HepG2 (cell line): Measurements from ENCODE around the gene RTP1. TPM values are rescaled to one million over a fixed set of nuclear protein-coding genes. Genes with fewer than 3 reads are reported as not detected.

Experiments used
- AHDC1 ChIP-seq: sonication (generic); formaldehyde crosslinking; IDR thresholded peaks from 2 replicates; pipeline ENCODE4 v1.5.1; 2020; ENCODE audit warnings: mild to moderate bottlenecking, missing genetic modification reagents, borderline replicate concordance
- ATF7-NPFF ChIP-seq: sonication (generic); formaldehyde crosslinking; IDR thresholded peaks from 2 replicates; pipeline ENCODE4 v1.8.1; 2023; ENCODE audit warnings: mild to moderate bottlenecking, low read depth, missing genetic modification reagents, moderate library complexity
- CENPT ChIP-seq: sonication (generic); formaldehyde crosslinking; IDR thresholded peaks from 2 replicates; pipeline ENCODE4 v1.8.0; 2022; ENCODE audit warnings: low read depth, mild to moderate bottlenecking, moderate library complexity, missing genetic modification reagents
- EP300 ChIP-seq, 3 experiments: sonication (generic) in 1 of 3; formaldehyde crosslinking in 1 of 3; IDR thresholded peaks; 2 replicates each; pipeline versions ENCODE4 v1.5.1 to v1.6.1; 2011 to 2020; ENCODE audit warnings: low read depth in 2 of 3, low read length in 2 of 3, borderline replicate concordance in 1 of 3, improper control_type of control experiment in 1 of 3, mild to moderate bottlenecking in 1 of 3, missing genetic modification reagents in 1 of 3, moderate library complexity in 1 of 3
- GFI1 ChIP-seq: sonication (generic); formaldehyde crosslinking; IDR thresholded peaks from 2 replicates; pipeline ENCODE4 v1.5.0; 2020; ENCODE audit warnings: missing genetic modification reagents, mild to moderate bottlenecking, borderline replicate concordance
- HNF4G ChIP-seq, 2 experiments: sonication (generic) in 1 of 2; formaldehyde crosslinking in 1 of 2; IDR thresholded peaks; 2 replicates each; pipeline versions ENCODE4 v1.4.0 to v1.6.1; 2011 to 2020; ENCODE audit warnings: borderline replicate concordance in 2 of 2, low read depth in 2 of 2, mild to moderate bottlenecking in 2 of 2, low read length in 1 of 2, missing genetic modification reagents in 1 of 2, moderate library complexity in 1 of 2
- HNRNPUL1 ChIP-seq: fragments of 200-400 bp; formaldehyde crosslinking; IDR thresholded peaks from 2 replicates; pipeline ENCODE4 v1.6.1; 2017; ENCODE audit warnings: low read depth, mild to moderate bottlenecking, low read length, moderate library complexity
- JARID2 ChIP-seq: sonication (generic); formaldehyde crosslinking; IDR thresholded peaks from 2 replicates; pipeline ENCODE4 v1.8.1; 2023; ENCODE audit warnings: missing genetic modification reagents, inconsistent platforms; ENCODE audit not compliant: insufficient replicate concordance
- MBD4 ChIP-seq: IDR thresholded peaks from 2 replicates; pipeline ENCODE4 v1.6.1; 2012; ENCODE audit warnings: low read length, inconsistent platforms, borderline replicate concordance
- MED1 ChIP-seq: sonication (generic); formaldehyde crosslinking; IDR thresholded peaks from 2 replicates; pipeline ENCODE4 v1.4.0; 2020; ENCODE audit warnings: missing genetic modification reagents
- NCOR1 ChIP-seq: fragments of 200-600 bp; sonication (generic); IDR thresholded peaks from 2 replicates; pipeline ENCODE4 v1.7.0; 2017; ENCODE audit warnings: antibody characterized with exemption, low read length, borderline replicate concordance
- NR2F1 ChIP-seq, 2 experiments: fragments of 450-650 bp in 1 of 2; formaldehyde crosslinking in 1 of 2; IDR thresholded peaks; 2 replicates each; pipeline versions ENCODE4 v1.5.0 to v1.6.1; 2016 to 2020; ENCODE audit warnings: mild to moderate bottlenecking in 1 of 2, missing compliant biosample characterization in 1 of 2, missing genetic modification reagents in 1 of 2, moderate library complexity in 1 of 2
- ONECUT2 ChIP-seq: sonication (generic); formaldehyde crosslinking; IDR thresholded peaks from 2 replicates; pipeline ENCODE4 v1.4.0; 2020; ENCODE audit warnings: missing genetic modification reagents
- PITX1 ChIP-seq: sonication (generic); formaldehyde crosslinking; IDR thresholded peaks from 2 replicates; pipeline ENCODE4 v1.5.1; 2020; ENCODE audit warnings: mild to moderate bottlenecking, missing genetic modification reagents
- SALL1 ChIP-seq: sonication (generic); formaldehyde crosslinking; IDR thresholded peaks from 2 replicates; pipeline ENCODE4 v1.8.0; 2022; ENCODE audit warnings: mild to moderate bottlenecking, missing genetic modification reagents
- SOX6 ChIP-seq, 2 experiments: fragments of 450-650 bp in 1 of 2; sonication (generic) in 1 of 2; formaldehyde crosslinking in 1 of 2; IDR thresholded peaks; 2 replicates each; pipeline versions ENCODE4 v1.4.0 to v1.6.1; 2017 to 2020; ENCODE audit warnings: antibody characterized with exemption in 1 of 2, mild to moderate bottlenecking in 1 of 2, missing genetic modification reagents in 1 of 2
- SSRP1 ChIP-seq: IDR thresholded peaks from 2 replicates; pipeline ENCODE4 v1.6.1; 2016; ENCODE audit warnings: control low read depth
- ZNF740 ChIP-seq: sonication (generic); formaldehyde crosslinking; IDR thresholded peaks from 2 replicates; pipeline ENCODE4 v1.4.0; 2020; ENCODE audit warnings: missing genetic modification reagents
- ZNF784 ChIP-seq: sonication (generic); formaldehyde crosslinking; IDR thresholded peaks from 2 replicates; pipeline ENCODE4 v1.5.1; 2020; ENCODE audit warnings: missing genetic modification reagents, mild to moderate bottlenecking, borderline replicate concordance
- polyA plus RNA-seq, 8 experiments: library from polyadenylated mRNA; depleted of rRNA in 3 of 8; stranded (reverse) in 7 of 8; unstranded in 1 of 8; fragments of >200 nt; fragmentation: Illumina TruSeq in 4 of 8; extraction: Trizol in 4 of 8; gene quantifications; 2 replicates each; pipeline versions ENCODE4 v1.2.1 to v1.2.3, GENCODE V29; 2011 to 2016; ENCODE audit warnings: low read depth in 4 of 8, missing spikeins in 1 of 8, mixed read lengths in 1 of 8; ENCODE audit not compliant: insufficient read depth in 1 of 8
- total RNA-seq, 5 experiments: library from RNA; depleted of rRNA; stranded (reverse); fragments of >200 nt; fragmentation: Illumina TruSeq; extraction: Trizol; gene quantifications; 2 replicates each; pipeline ENCODE4 v1.2.3, GENCODE V29; 2016; ENCODE audit warnings: low read depth in 1 of 5
- TF ChIP-seq, protein P1 (sequence below): sonication (generic); formaldehyde crosslinking; IDR thresholded peaks from 2 replicates; pipeline ENCODE4 v1.4.0; 2020; ENCODE audit warnings: mild to moderate bottlenecking, missing genetic modification reagents, borderline replicate concordance

The RTP1 gene
- total and polyA plus RNA-seq, 2 of the 13 experiments (the other 11 are each of a cell fraction or from before 2014, with no cell fraction given) = not detected

- TF ChIP-seq AHDC1 = peak; percentile 55; the same call in 1 of the 2 replicates
- TF ChIP-seq, protein P1, sequence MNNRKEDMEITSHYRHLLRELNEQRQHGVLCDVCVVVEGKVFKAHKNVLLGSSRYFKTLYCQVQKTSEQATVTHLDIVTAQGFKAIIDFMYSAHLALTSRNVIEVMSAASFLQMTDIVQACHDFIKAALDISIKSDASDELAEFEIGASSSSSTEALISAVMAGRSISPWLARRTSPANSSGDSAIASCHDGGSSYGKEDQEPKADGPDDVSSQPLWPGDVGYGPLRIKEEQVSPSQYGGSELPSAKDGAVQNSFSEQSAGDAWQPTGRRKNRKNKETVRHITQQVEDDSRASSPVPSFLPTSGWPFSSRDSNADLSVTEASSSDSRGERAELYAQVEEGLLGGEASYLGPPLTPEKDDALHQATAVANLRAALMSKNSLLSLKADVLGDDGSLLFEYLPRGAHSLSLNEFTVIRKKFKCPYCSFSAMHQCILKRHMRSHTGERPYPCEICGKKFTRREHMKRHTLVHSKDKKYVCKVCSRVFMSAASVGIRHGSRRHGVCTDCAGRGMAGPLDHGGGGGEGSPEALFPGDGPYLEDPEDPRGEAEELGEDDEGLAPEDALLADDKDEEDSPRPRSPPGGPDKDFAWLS (CRISPR knock-in tag) = no peak
- no peak for TF ChIP-seq JARID2 (CRISPR knock-in tag)
- no peak for TF ChIP-seq ATF7-NPFF (CRISPR knock-in tag)
- 0 out of 2 replicates have a peak, but pooled peaks have one; percentile 39 for TF ChIP-seq GFI1
- TF ChIP-seq ZNF784 (CRISPR knock-in tag) = no peak
- no peak for TF ChIP-seq MBD4
- TF ChIP-seq MED1 = 0 out of 2 replicates have a peak, but pooled peaks have one; percentile 34
- no peak for TF ChIP-seq CENPT (CRISPR knock-in tag)
- no peak for TF ChIP-seq SSRP1 (CRISPR knock-in tag)
- TF ChIP-seq ZNF740 (CRISPR knock-in tag) = no peak
- TF ChIP-seq HNF4G (IDR thresholded peaks at IDR 0.05; ENCODE audit: borderline replicate concordance, low read depth, low read length) = peak; percentile 42; the same call in 1 of the 2 replicates
- TF ChIP-seq HNF4G (CRISPR knock-in tag; IDR thresholded peaks at IDR 0.05; ENCODE audit: borderline replicate concordance, low read depth) = no peak
- TF ChIP-seq HNRNPUL1 = no peak
- TF ChIP-seq PITX1 (CRISPR knock-in tag) = 0 out of 2 replicates have a peak, but pooled peaks have one; percentile 19
- TF ChIP-seq NCOR1 = peak; percentile 27; the same call in 1 of the 2 replicates
- TF ChIP-seq ONECUT2 (CRISPR knock-in tag) = no peak
- no peak for TF ChIP-seq SOX6 (IDR thresholded peaks at IDR 0.05)
- peak; percentile 46; the same call in 1 of the 2 replicates for TF ChIP-seq SOX6 (CRISPR knock-in tag; IDR thresholded peaks at IDR 0.05)
- peak in 1 of 2 experiments; percentile 26; a peak in 1 of 4 replicates for TF ChIP-seq EP300 (IDR thresholded peaks at IDR 0.05; ENCODE audit: low read depth in 2 of 2, low read length in 2 of 2)
- TF ChIP-seq EP300 (CRISPR knock-in tag; IDR thresholded peaks at IDR 0.05; ENCODE audit: borderline replicate concordance) = no peak
- TF ChIP-seq SALL1 (CRISPR knock-in tag) = peak; percentile 68
- TF ChIP-seq NR2F1 (CRISPR knock-in tag; IDR thresholded peaks at IDR 0.05) = no peak
Observed at GRCh38 chr3:187222801-187223200, 25.5 kb downstream of the RTP1 start (continued).
